Right lobe of liver (tissue), 4 donors: ENCODE measurements around the gene ERP27.

Source experiments
- CTCF ChIP-seq, 4 donors: fragments of 200-600 bp in 3 of 4; fragments of 450-650 bp in 1 of 4; IDR thresholded peaks; one replicate each; pipeline versions ENCODE4 v1.5.1 to v1.8.0; 2016 to 2022; ENCODE audit warnings: antibody characterized with exemption in 4 of 4, mild to moderate bottlenecking in 2 of 4
- POLR2A ChIP-seq: fragments of 450-650 bp; IDR thresholded peaks from one replicate; pipeline ENCODE4 v1.6.1; 2017; ENCODE audit warnings: antibody characterized with exemption, mild to moderate bottlenecking
- donor health status: DM: no; HTN: no; CAD: no.
- donor health status: DM: no; HTN: no; CAD: no.
- donor health status: DM: no; HTN: yes; CAD: no.

GRCh38 chr12:14915736-14916135 lies 22.6 kb downstream of the ERP27 start:
- no peak for TF ChIP-seq POLR2A
- no peak for TF ChIP-seq CTCF (IDR thresholded peaks at IDR 0.05)
